Fibroblast of skin of right quadriceps (primary cell): ENCODE measurements around the gene AJAP1.

Experiments used
- DNase-seq: peaks from one replicate; pipeline ENCODE4 v3.0.0-alpha.2; 2013

The AJAP1 gene

GRCh38 chr1:4658643-4659628, 4.5 kb downstream of the AJAP1 start:
- DNase-seq = peak; percentile 23

DNA sequence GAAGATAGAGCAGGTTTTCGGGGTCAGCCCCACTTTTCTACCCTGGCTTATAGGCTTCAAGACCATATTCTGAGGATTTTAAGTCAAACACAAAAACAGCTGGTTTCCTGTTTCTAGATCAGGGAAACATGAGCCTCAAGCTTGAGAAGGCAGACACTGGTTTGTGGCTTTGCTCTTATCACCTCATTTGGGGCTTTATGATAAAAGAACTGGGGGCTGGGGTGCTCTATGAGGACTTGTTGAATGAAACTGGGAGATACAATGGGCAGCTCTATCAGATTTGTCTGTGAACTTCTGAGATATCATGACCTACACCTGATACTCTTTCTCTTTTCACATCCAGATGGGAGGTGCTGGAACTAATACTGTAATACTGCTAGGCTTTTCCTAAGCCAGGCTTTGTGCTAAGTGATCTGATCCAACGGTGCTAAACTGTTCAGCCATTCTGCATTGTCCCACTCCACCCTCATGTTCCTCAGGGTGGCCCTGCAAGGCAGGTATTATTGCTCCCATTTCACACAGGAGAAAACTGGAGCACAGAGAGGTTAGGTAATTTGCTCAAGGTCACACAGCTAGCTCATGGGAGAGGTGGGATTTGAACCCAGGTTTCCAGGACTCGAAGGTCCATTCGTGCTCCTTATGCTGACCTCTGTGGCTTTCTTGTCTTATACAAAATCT, 6.6 kb downstream of the AJAP1 start:
- DNase-seq = no peak

DNA sequence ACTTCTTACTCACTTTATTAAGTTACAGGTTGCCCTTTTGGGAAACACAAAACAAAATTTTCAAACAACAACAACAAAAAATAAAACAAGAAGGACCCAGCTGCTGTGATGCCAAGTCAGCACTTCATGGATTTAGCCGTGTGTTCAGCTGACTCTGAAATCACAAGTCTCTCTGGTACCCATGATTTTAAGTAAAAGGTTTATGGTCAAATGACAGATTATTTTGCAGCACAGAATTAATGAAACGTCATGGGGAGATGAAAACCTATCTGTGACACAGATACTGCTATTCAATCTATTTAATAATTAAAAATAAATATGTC, 7.1 kb downstream of the AJAP1 start:
- DNase-seq = no peak

- no peak for DNase-seq
Measured at GRCh38 chr1:4662168-4662567, 7.8 kb downstream of the AJAP1 start.

GRCh38 chr1:4662723-4663122, 8.3 kb downstream of the AJAP1 start:
- no peak for DNase-seq

- DNase-seq = no peak
Measured at GRCh38 chr1:4664095-4664494, 9.7 kb downstream of the AJAP1 start.

GRCh38 chr1:4664606-4665005, 10.2 kb downstream of the AJAP1 start:
- DNase-seq = peak; percentile 28

GRCh38 chr1:4665456-4665855, 11.0 kb downstream of the AJAP1 start:
- DNase-seq = no peak

DNA sequence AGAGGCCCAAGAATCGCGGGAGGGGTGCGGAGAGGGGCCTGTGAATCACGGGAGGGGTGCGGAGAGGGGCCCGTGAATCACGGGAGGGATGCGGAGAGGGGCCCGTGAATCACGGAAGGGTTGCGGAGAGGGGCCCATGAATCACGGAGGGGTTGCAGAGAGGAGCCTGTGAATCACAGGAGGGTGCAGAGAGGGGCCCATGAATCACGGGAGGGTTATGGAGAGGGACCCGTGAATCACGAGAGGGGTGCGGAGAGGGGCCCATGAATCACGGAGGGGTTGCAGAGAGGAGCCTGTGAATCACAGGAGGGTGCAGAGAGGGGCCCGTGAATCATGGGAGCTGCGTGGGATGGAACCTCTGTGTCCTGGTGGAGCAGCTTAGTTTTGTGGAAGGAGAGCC, 12.3 kb downstream of the AJAP1 start:
- DNase-seq = peak; percentile 50

- peak; percentile 92 for DNase-seq
Measured at GRCh38 chr1:4668743-4669700, 14.6 kb downstream of the AJAP1 start.

DNA sequence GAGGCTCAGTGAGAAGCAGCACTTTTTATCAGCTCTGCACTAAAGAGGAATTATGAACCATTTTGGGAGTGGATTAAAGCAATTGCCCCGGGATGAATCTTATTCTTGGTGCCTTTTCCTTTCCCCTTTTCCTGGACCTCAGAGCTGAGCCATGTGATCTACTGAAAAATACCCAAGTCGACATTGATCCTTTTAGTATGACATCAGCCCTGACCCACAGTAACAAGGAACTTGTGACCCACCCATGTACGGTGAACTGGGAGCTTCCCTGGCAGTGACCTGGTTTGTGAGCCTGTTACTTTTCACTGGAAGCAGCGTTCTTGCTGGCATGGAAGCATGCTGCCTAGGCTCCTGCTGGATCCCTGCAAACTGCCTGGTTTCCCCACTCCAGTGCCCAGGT, 15.9 kb downstream of the AJAP1 start:
- DNase-seq = no peak

DNA sequence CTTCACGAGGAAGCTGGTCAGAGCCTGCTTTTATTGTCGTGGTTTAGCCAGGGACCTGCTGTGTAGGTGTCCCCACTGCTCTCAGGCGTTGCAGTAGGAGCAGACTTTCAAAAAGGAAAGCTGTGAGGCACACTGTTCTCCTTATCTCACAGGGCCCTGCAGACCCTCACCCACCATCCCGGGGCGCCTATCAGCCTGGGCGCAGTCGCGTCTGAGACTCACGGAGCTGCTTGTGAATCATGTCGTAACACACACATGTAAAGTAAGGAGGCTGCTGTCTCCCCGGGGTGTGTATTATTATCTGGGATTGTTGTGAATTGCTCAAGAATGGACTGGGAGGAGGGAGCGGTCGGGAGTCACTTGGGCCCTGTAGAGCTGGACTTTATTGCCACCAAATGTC, 17.4 kb downstream of the AJAP1 start:
- DNase-seq = no peak

- DNase-seq = no peak
Measured at GRCh38 chr1:4673494-4673893, 19.1 kb downstream of the AJAP1 start.

- DNase-seq = no peak
Measured at GRCh38 chr1:4674117-4674516, 19.7 kb downstream of the AJAP1 start.

GRCh38 chr1:4674676-4675075, 20.3 kb downstream of the AJAP1 start:
- no peak for DNase-seq

GRCh38 chr1:4675454-4676186, 21.2 kb downstream of the AJAP1 start:
- no peak for DNase-seq

DNA sequence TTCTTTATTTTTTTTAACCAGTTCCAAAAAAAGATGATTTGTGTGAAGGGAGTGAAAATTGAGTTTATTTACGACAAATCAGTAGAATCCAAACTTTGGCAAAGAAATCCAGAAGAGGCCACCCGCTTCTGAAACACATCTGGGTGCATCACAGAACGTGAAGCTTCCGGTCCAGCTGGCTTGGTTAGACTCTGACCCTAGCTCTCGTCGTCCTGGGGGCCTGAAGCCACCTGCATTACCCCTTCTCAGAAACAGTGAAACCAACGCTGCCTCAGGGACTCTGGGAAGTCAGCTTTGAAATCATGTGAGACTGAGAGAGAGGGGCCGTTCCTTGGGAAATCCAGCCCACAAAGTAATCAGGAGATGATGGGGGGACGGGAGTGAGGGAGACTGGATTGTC, 21.8 kb downstream of the AJAP1 start:
- DNase-seq = no peak

DNA sequence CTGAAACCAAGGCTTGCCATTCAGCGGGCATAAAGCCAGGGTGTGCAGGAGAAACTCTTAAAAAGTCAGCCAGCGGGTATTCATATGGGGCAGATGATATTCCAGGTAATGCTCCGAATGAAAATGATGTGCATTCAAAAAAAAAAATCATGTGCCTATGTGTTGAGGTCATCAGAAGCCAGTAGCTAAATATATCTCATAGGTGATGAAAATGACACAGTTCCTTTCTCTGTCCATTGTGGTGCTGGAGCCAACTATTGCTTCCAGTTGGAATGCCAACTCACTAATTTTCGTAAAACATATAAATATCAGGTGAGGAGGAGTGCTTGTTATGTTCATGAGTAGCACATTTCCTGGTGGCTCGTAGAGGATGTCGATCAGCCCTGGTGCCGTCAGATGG, 23.2 kb downstream of the AJAP1 start:
- no peak for DNase-seq

- DNase-seq = no peak
Measured at GRCh38 chr1:4678066-4678717, 23.8 kb downstream of the AJAP1 start.

- DNase-seq = no peak
Measured at GRCh38 chr1:4681026-4681425, 26.6 kb downstream of the AJAP1 start.

GRCh38 chr1:4682607-4683220, 28.3 kb downstream of the AJAP1 start:
- DNase-seq = no peak
